Measurements from ENCODE around the gene RRAGC.
"Not testable (repeated sequence)": the region's sequence is repeated elsewhere in the genome, so short reads cannot be mapped to it uniquely, and the experiment has no call there.

Gene RRAGC

DNA sequence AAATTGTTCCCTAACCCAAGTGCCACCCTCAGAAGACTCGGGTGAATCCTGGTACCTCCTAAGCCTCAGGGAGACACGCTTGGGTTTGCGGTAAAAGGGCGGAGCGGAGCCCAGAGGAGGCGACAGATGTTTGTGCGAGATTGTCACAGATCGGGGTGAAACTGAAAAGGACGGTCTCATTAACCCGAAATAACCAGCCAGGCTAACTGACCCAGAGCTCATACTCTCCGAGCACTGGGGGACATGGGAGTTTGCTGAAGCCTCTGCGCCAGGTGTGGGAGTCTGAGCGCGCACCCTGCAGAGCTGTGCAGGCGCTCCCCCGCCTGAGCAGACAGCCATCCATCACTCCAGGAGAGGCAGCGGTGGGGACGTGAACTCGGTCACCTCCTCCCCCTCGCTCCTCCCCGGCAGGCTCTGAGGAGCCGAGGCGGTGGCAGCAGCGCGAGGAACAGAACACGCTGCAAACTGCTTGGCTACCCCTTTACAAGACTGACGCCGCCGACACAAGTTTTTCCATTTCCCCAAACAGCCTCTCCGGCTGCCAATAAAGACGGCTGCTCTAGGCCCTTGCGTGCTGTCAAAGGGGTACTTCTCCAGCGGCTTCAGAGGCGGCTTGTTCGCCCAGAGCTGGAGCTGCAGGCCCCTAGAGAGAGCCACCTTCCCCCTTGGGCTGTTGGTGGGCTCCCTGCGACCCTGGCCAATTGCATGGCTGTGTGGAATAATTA, 43.5 kb downstream of the RRAGC start:
- no peak for FAIRE-seq

DNA sequence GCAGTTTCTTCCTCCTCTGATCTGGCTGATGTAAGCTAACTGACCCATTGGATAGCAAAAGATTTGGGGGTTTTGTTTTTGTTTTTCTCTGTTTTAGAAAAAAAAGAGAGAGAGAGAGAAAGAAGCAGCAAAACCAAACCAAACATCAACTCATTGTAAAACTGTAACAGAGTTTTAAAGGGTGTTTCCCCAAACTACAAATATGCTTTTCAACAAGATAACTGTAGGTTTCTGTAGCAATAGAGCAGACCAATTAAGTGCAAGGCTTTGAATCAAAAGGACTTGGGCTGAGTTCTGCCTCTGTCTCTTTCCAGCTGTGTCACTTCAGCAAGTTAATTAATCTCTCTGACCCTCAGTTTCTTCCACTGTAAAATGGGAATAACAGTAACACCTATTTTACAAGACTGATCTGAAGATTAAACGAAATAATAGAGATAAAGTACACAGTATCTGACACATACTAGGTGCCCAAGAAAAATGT, 44.5 kb downstream of the RRAGC start:
- no peak for FAIRE-seq

DNA sequence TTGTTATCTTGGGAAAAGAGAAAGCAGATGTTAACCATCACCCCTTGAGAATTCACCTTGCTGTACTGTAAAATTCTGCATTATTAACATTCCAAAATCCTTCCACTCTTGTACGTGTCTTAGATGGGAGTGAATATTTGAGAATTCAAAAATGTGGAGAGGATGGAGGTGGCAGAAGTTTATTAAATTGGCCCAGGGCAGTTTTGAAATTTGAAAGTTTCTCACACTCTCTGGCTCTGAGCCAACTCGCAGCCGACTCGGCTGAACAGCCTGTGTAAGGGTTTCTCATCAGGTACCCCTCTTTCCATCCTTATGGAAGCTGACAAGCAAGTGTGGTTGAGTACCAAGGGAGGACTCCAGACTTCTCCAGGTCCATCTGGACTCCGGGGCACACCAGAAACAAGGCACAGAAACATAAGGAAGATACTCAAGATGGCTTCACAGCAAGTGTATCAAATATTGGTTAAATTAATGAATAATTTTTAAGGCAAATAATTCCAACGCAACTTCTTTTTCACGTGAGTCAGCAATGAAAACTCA, 45.1 kb downstream of the RRAGC start:
- FAIRE-seq: no peak

DNA sequence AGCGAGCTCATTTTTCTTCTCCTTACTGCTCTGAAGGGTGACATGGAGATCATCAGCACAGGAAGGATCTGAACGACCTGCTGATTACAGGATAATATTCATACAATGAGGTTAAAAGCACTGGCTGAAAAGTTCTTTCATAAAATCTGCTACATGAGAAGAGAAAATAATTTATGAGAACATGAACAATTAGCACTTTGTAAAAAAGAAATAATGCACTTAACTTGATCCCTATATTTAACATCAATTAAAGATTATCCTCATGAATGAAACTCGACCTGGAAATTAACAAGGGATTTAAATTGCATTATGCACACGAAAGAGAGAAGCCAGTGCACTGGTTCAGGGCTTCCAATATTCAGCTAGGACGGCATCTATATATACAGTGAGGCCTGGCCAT, 46.6 kb downstream of the RRAGC start:
- FAIRE-seq: no peak

DNA sequence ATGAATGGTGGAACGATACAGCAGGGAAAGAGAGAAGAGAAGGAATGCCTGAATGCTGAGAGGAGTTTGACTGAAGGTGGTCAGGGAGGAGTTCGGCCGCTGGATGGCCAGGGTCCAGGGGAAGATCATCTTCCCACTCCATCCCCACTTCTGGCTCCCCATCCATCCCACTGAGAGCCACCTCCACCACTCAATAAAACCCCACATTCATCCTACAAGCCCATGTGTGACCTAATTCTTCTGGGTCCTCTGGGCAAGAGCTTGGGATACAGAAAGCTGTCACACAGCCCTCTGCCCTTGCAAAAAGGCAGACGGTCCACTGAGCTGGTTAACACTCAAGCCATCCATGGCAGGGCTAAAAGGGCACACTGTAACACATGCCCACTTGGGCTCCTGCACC, 48.1 kb downstream of the RRAGC start:
- not testable (repeated sequence) for FAIRE-seq

DNA sequence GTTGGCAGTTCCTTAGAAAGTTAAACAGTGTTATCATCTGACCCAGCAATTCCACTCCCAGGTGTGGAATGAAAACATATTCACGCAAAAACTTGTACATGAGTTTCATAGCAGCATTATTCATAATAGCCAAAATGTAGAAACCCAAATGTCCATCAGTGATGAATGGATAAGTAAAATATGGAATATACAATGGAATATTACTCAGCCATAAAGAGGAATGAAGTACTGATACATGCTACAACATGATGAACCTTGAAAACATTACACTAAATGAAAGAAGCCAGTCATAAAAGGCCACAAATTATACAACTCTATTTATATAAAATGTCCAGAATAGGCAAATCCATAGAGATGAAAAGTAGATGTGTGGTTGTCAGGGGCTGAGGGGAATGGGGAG, 53.5 kb downstream of the RRAGC start:
- FAIRE-seq: no peak

DNA sequence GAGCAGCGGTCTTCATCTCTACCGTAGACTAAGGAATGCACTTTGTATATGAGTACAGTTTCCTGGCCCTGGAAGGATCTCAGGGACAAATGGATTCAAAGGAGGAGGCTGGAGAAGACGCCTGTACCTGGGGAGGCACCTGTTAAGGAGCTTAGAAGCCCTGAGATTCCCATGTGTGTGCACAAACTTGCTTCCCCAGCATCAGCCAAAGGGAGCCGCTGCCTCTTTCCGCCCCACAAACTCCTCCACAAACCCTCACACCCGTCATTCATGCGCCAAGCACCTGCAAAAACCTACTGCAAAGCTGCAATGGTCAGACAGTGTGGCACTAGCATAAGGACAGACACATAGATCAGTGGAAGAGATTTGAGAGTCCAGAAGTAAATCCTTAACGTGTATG, 54.5 kb downstream of the RRAGC start:
- FAIRE-seq: no peak

DNA sequence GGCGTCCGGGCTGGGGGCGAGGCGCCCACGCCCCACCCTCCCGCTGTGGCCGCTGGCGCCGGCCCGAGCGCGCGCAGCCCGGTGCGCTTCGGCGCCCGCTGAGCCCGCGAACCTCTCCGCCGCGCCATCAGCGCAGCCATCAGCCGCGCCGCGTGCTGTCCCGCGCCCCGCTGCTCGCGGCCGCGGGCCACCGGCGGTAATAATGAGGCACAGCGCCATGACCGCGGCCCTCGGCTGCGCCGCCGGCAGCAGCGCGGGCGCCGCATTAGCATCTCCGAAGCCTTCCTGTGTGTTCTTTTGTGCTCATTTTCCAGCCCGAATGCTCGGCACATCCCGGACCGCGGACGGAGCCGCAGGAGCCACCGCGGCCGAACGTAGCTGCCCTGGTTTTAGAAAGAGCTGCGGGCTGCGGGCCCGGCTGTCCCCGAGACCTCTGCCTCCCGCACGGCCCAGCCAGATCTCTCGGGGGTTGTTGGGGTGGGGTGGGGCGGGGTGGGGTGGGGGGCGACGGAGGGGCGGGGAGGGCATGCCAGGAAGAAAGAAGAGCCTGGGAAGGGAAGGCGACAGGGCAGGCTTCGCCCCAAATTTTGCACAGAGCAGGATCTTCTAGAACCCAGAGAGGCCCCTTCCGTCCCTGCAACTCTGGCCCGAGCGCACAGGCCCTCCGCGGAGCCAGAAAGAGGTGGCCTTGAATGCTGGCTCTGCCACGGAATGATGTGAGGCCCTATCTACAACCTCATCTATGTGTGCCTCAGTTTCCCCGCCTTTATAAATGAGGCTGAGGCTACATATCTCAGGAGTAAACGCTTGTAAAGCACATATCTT, 55.3 kb downstream of the RRAGC start:
- FAIRE-seq: no peak

DNA sequence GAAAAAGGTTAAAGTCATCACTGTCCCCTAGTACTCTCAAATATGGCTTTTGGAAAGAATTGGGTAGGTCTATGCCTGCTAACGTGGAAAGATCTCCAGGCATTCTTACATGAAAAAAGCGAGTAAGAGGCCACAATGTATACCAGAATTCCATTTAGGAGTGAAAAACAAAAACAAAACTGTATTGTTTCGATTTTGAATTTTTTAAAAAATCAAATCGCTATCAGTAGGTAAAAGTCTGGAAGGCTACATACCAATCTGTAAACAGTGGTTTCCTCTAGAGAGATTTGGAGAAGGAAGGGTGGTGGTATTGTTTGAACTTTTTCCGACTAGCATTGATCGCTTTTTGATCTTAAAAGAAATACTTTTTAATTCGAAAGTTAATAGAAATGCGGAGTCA, 55.9 kb downstream of the RRAGC start:
- no peak for FAIRE-seq

DNA sequence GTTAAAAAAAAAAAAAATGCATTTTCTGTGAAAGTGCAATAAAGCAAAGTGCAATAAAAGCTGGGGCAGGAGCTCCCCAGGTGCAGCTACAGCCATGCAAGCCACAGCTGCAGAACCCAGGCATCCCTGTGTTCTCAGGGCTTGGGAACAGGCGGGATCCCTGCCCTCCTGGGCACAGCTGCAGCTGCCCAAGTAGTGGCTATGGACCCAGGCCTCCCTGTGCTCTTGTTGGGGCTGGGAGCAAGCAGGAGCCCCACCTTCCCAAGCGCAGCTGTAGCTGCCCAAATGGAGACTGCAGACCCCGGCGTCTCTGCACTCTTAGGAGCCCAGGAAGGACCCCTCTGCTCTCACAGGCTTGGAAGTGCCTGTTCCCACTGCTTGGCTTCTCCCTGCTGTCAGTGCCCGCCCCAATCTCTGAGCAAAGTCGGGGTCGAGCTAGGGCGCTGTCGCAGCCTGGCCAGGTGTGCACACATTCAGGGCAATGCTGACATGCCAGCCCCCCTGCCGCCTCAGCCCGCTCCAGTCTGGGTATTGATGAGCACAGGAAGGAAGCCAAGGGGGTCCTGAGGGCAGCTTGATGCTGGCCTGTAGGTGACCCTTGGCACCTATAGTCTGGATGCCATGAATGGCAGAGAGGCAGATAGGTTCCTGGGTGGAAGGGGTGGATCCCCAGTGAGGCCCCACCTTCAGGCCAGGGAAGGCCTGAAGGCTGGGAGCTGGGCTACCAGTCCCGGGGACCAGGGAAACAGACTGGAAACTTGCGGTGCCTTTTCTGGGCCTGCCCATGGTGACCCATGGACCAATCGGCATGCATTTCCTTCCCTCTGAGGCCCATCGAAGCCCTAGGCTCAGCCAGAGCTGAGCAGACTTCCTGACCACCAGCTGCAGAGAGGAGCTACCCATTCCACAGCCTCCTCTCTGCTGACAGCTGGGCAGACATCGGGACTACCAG, 58.6 kb downstream of the RRAGC start:
- no peak for FAIRE-seq

DNA sequence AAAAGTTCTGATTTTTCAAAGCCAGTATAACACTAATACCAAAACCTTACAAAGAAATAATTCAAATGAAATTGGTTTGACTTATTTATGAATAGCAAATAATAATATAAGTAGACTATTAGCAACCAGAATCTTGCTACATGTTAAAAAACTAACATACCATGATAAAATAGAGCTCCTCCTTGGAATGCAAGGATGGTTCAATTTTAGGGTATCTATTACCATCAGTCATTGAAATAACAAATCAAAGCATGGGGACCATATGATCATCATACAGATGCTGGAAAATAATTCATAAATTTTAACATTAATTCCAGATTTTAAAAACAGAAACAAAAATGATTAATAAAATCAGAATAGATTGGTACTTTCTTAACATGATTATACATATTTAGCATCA, 66.3 kb downstream of the RRAGC start:
- FAIRE-seq: no peak

DNA sequence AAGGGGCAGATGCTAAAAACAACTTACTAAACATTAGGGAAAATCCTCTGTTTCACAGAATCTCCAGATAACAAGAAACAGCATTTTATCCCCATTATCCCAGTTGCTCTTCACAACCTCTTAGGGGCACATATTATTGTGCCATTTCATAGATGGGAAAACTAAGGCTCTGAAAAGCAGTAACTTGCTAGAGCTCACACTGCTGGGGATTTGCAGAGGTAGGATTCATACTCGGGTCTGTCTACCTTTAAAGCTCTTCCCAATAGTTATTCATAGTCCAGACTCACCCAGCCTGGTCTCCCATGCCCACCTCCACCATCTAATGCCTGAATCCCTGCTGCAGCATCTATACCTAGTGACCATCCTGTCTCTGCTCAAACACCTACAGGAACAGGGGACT, 67.7 kb downstream of the RRAGC start:
- FAIRE-seq: no peak

DNA sequence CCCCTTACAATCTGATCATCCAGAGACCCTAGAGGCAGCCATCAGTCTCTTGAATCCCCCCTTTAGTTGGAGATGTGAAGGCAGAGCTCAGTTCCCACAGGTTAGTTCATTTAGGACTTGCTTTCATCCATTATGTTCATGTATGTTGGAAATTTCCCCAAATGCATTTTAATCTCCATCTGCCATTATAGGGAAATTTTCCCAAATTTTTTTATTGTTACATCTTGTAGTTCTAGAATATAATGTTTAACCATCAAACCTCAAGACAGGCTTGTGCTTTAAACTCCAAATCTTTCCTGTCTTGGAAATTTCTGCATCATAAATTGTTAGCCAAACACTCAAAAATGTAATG, 68.4 kb downstream of the RRAGC start:
- FAIRE-seq: no peak

DNA sequence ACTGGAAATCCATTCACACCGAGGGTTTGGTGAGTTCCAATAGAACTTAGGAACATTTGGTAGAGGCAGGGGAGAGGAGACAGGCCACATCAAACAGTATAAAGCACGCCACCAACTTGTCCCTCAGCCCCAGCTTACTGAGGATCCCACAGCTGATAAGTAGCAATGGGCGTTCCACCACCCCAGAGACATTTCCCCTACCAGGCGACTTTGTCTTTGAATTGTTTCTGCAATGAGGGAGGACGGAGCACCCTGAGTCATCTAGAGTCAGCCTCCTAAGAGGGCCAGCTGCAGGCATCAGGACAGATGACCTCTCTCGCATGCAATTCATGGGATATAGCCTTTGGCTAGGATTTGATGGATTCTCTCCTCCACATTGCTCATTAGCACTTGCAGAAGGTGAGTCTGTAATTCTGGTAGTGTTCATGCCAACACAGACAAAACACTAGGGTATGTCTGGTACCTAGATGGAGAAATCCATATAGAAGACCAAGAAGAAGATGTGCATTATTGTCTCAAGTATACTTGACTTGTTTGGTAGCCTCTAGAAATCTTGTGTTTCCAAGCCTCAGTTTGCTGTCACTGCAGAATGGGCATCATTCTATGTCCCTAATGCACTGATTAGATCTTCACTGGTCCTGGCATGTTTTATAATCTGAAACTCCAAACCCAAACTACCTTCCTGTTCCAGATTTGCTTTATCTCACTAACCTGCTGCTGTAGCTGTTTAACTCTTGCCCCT, 69.0 kb downstream of the RRAGC start:
- no peak for FAIRE-seq

DNA sequence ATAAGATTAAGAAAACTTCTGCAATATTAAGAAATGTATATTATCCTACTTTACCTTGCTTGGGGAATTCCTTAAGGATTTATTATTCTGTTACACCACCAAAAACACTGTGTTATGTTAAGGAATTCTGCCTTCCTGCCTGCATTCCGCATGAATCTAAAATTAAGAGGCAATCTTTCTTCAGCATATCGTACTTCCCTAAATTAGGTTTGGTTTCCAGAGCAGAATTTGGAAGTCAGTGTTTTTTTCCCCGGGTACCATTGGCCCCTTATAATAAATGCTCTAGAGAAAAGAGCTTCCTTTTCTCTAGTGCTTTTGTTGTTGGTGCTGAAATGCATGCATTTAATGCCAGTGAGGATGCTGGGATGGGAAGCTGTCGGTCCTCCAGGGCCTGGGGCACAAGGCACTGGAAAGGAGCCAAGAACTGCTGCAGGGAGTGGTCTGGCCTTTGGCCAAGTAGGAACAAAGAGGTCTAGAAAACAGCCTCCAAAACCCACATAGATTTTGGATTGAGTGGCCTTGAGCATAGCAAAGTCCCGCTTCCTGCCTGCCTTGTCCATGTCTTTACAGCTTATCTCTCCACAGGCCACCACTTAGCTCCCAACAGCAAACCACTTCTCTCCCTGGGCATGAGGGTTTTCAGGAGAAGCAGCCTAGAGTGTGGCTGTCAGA, 69.9 kb downstream of the RRAGC start:
- no peak for FAIRE-seq

DNA sequence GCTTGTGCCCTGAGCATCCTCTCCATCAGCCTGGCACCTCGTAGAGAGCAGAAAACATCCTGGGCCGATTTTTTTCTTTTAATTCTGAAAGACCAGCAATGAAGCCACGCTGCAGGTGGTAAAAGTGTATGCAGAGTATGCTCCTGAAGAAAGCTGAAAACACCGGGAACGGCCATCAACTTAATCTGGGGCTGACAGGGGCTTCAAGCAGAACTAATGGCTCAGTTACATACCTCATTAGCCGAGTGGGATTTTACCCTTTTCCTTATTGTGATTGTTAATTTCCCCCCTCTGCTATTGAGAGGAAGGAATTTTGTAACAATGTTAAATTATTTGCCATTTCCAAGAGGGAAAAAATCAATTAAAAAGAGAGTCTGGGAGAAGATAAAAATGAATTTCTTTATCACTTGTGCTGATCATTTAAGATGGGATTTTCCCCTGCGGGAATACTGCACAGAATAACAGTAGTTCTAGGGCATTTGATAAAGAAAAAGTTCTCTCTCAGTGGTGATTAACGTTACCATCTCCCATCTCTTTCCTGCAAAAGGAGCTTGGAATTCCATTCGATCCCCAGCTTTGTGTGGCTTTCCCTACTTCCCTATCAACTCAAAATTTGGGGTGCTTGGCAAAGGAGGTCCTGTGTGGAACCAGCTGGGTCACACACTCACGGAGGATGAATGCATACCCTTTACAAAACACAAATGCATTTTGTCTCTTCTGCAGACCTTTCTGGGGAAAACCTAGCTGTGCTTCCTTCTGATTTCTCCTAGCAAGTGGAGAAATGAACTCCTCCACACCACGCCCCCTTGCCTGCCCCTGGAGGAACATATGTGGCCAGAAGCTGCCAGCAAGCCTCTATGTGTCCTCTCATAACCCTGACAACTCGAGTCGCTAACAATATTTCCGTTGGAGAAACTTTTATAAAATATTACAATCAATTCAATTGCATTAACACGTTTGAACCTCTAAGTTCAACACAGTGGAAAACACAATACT, 70.9 kb downstream of the RRAGC start:
- FAIRE-seq: no peak

Measured in TTC549 (cell line).